RWPE2 (cell line): ENCODE results near the gene ARPP21.

Experiments
- ATAC-seq: fragments of 200-7000 bp; cut with Tn5 transposase; 3 replicates; pipeline ENCODE4 v1.9.1; 2021; ENCODE audit warnings: low read depth
- DNase-seq: peaks from one replicate; pipeline ENCODE4 v3.0.0-alpha.2; 2020; ENCODE audit warnings: low spot score
- H3K27ac ChIP-seq: fragments of 450-650 bp; 2 replicates; pipeline ENCODE4 v1.5.1; 2017; ENCODE audit warnings: mild to moderate bottlenecking; ENCODE audit not compliant: poor library complexity, severe bottlenecking
- H3K27me3 ChIP-seq: fragments of 250-450 bp; sonication (Bioruptor Pico); 2 replicates; pipeline ENCODE4 v1.5.1; 2021; ENCODE audit warnings: mild to moderate bottlenecking, moderate library complexity; ENCODE audit not compliant: insufficient read depth, poor library complexity, severe bottlenecking
- H3K36me3 ChIP-seq: fragments of 250-450 bp; sonication (Bioruptor Pico); 2 replicates; pipeline ENCODE4 v1.5.1; 2020; ENCODE audit warnings: low read depth, mild to moderate bottlenecking, moderate library complexity
- H3K4me1 ChIP-seq: fragments of 250-450 bp; sonication (Bioruptor Pico); 2 replicates; pipeline ENCODE4 v1.5.1; 2021; ENCODE audit warnings: mild to moderate bottlenecking, moderate library complexity; ENCODE audit not compliant: insufficient read depth, poor library complexity, severe bottlenecking
- H3K4me3 ChIP-seq: fragments of 250-450 bp; sonication (Bioruptor Pico); 2 replicates; pipeline ENCODE4 v1.5.1; 2021; ENCODE audit warnings: mild to moderate bottlenecking, moderate library complexity; ENCODE audit not compliant: severe bottlenecking
- H3K9me3 ChIP-seq: fragments of 250-450 bp; sonication (Bioruptor Pico); 2 replicates; pipeline ENCODE4 v1.5.1; 2021; ENCODE audit warnings: mild to moderate bottlenecking, moderate library complexity; ENCODE audit not compliant: severe bottlenecking
- CTCF ChIP-seq: fragments of 450-650 bp; IDR thresholded peaks from one replicate; pipeline ENCODE4 v1.5.1; 2017; ENCODE audit warnings: mild to moderate bottlenecking, moderate library complexity; ENCODE audit not compliant: poor library complexity, severe bottlenecking

ARPP21 gene

DNA sequence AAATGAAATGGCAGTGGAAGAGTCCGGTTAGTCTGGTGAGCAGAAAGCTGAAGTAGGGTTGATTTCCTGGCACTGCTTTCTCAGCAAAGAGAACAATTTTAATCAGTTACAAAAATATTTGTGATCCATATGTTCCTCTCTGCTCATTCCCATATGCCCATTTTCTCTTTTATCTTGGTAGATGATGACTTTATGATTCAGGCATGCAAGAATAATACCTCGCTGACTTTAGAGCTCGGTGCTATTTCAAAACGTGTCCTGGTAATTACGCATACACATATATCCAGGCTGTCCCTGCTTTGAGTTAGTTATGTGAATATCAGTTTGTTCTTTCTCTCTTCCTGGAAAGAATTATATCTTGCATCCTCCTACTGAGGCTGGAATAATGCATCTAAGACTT lies 38.5 kb downstream of the ARPP21 start:
- Histone ChIP-seq H3K36me3 (no peaks in the 10 kb centered on the region), H3K9me3 (no peaks in the 10 kb centered on the region), H3K27me3 (peaks cover 11% of the 10 kb centered on the region), H3K4me1 (no peaks in the 10 kb centered on the region), H3K27ac (no peak overlapping the region), H3K4me3 (no peak overlapping the region)
- ATAC-seq (no peak), DNase-seq (no peak)
- TF ChIP-seq CTCF, result no peak

DNA sequence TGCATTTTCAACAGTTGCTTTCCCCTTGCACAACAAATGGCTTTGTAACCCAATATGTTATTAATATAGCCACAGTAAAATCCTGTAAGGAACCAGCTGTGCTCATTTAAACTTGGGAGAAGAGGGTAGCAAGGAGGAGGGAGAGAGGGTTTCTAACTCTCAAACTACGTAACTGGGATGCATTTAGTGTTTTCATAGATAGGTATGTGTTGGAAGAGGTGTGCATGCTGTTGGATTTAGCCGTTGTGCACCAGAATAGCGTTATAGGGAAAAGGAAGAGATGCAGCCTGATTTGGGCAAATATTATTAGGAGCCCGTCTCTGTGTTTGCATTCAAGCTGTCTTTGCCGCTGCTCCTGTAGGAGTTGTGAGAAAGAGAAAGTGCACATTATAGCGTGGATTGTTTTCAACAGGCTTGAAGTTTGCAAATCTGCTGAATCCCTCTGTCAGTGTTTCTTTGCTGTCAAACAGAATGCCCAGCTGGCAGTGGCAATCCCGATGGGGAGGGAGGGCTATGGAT lies 39.4 kb downstream of the ARPP21 start:
- Histone ChIP-seq H3K27ac (no peak overlapping the region), H3K4me1 (no peaks in the 10 kb centered on the region), H3K4me3 (no peak overlapping the region), H3K27me3 (peaks cover 11% of the 10 kb centered on the region), H3K9me3 (no peaks in the 10 kb centered on the region), H3K36me3 (no peaks in the 10 kb centered on the region)
- ATAC-seq (no peak), DNase-seq (no peak)
- TF ChIP-seq CTCF, result no peak

DNA sequence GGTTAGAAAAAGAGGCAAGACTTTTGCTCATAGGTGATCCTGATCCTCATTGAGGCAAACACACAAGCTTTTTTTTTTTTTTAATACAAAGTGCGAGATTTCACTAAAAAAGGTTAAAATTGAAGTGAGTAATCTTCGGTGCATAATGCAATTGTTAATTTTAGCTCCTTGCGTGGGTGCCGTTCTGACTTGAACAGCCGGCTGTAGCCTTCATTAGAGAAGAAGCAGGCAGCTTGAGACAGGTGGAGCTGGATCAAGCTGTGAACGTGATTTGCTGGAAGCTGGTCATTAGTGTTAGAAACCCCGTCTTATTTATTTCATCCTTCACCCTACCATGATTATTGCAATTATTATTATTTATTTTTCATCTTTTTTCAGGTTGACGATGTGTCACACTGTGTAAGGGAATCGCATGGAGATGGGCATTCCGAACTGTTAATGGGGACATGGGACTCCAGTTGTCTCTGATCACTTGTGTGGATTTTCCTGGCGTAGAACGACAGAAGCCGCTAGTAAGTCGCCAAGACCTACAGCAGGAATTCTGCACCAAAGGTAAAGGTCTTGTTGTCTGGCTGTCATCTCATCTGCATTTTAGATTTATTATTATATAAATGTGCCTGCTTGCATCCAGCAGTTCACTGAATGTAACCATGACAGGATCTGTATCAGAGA lies 40.2 kb downstream of the ARPP21 start:
- no peak for TF ChIP-seq CTCF
- Histone ChIP-seq H3K27ac (no peak overlapping the region), H3K9me3 (no peaks in the 10 kb centered on the region), H3K36me3 (no peaks in the 10 kb centered on the region), H3K27me3 (peaks cover 11% of the 10 kb centered on the region), H3K4me1 (no peaks in the 10 kb centered on the region), H3K4me3 (no peak overlapping the region)
- DNase-seq, result no peak
- ATAC-seq, result no peak

DNA sequence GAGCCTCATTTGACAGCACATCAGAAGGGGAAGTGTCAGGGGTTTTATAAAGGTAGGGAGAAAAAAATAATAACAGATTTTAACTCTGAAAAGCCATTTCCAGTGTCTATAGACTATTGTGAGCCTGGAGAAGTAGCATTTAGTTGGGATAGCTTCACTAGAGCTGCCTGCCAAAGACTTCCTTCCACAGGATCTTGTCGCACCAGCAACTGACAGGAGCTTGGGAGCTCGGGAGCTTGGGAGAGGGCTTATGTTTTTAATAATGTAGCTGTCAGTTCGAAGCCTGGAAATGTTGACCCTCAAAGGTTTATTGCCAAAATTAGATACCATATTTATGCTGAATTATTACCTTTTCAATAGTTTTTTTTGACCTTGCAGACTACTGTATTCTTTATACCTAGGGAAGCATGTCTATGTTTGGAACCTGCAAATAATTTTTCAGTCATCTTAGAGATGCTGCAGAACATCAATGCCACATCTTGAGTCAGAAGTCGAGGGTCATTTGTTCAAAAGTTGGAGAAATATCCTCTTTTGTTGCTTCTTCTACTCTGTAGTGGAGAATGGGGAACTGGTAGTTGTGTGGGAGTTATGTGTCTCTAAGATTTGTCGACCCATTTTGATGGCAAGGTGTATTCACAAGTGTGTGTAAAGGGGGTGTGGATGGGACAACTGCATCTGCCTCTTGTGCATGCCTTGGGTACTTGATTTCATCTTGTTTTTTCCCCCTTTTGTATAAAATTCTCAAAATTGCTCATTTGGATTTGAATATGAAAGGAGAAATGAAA lies 41.7 kb downstream of the ARPP21 start:
- Histone ChIP-seq H3K4me3 (no peak overlapping the region), H3K4me1 (no peaks in the 10 kb centered on the region), H3K27ac (no peak overlapping the region), H3K9me3 (no peaks in the 10 kb centered on the region), H3K27me3 (peaks cover 11% of the 10 kb centered on the region), H3K36me3 (no peaks in the 10 kb centered on the region)
- DNase-seq (no peak), ATAC-seq (no peak)
- TF ChIP-seq CTCF, result no peak

DNA sequence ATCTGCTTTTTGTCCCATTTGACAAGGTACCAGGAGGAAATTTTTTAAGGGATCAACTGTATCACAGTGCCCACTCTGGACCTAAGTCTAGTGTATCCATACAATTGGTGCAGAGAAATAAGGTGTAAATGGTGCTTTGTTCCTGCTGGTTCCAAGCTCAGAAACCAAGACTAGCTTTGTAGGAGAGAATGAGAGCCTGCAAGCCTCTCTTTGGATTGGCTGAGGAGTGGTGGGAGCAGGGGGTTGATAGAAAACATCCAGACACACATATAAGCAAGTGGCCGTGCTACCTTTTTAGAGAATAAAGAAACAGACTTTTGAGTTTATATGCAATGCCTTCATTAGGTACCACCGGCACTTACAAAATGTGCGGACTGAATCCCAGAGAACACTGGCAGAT lies 45.8 kb downstream of the ARPP21 start:
- Histone ChIP-seq H3K27me3 (peaks cover 2% of the 10 kb centered on the region), H3K36me3 (no peaks in the 10 kb centered on the region), H3K4me3 (no peak overlapping the region), H3K27ac (no peak overlapping the region), H3K9me3 (no peaks in the 10 kb centered on the region), H3K4me1 (no peaks in the 10 kb centered on the region)
- no peak for DNase-seq
- TF ChIP-seq CTCF, result no peak
- no peak for ATAC-seq
